Lower lobe of right lung (tissue), 2 donors: ENCODE measurements around the gene ZBTB21. TPM values are rescaled to one million over a fixed set of nuclear protein-coding genes. Genes with fewer than 3 reads are reported as not detected.

Source experiments
- ATAC-seq, 2 donors: fragments of 200-7000 bp; cut with Tn5 transposase; one replicate each; pipeline ENCODE4 v1.9.1; 2020 to 2022; ENCODE audit warnings: mild to moderate bottlenecking in 2 of 2, moderate library complexity in 2 of 2
- DNase-seq: peaks from one replicate; pipeline ENCODE4 v3.0.0-alpha.2; 2020
- H3K27ac ChIP-seq: fragments of 200-600 bp; one replicate; pipeline ENCODE4 v1.8.0; 2022
- H3K27me3 ChIP-seq: fragments of 200-600 bp; one replicate; pipeline ENCODE4 v1.8.0; 2022; ENCODE audit warnings: low read depth
- H3K36me3 ChIP-seq: fragments of 200-600 bp; one replicate; pipeline ENCODE4 v1.8.0; 2022; ENCODE audit warnings: mild to moderate bottlenecking
- H3K4me1 ChIP-seq: fragments of 200-600 bp; one replicate; pipeline ENCODE4 v1.8.0; 2022
- H3K4me3 ChIP-seq: fragments of 200-600 bp; one replicate; pipeline ENCODE4 v1.8.0; 2022; ENCODE audit warnings: mild to moderate bottlenecking
- H3K9me3 ChIP-seq: fragments of 200-600 bp; one replicate; pipeline ENCODE4 v1.8.0; 2022
- CTCF ChIP-seq: fragments of 200-600 bp; IDR thresholded peaks from one replicate; pipeline ENCODE4 v1.8.0; 2022; ENCODE audit warnings: antibody characterized with exemption, mild to moderate bottlenecking
- intact Hi-C: fragments of 100-400 bp; cut with DNase I; formaldehyde crosslinking; loops from one replicate; pipeline ENCODE4 v1.11.0; 2022
- total RNA-seq: library from RNA; stranded (reverse); fragmentation: NEBNext Ultra II Directional; extraction: Animal tissue kit (Norgen Biotek cat#: 25700); gene quantifications from one replicate; pipeline ENCODE4 v1.2.1, GENCODE V29; 2021
- donor health status: DM: no; HTN: yes; CAD: no; lungs with severe emphysema.

Gene ZBTB21
- total RNA-seq, 1 donor from 2014 or later: 15.6 TPM

GRCh38 chr21:42019101-42019605 lies 9.0 kb upstream of the ZBTB21 start:
- Histone ChIP-seq H3K27ac (no peak overlapping the region), H3K4me3 (no peak overlapping the region), H3K36me3 (no peaks in the 10 kb centered on the region), H3K4me1 (no peaks in the 10 kb centered on the region), H3K27me3 (no peaks in the 10 kb centered on the region), H3K9me3 (no peaks in the 10 kb centered on the region)
- ATAC-seq (peak in 1 of 2 donors; percentile 20), DNase-seq (no peak)
- intact Hi-C loops: no loop called here
- TF ChIP-seq CTCF: no peak

GRCh38 chr21:42017022-42017421 lies 6.9 kb upstream of the ZBTB21 start:
- intact Hi-C loops: no loop called here
- no peaks in the 10 kb centered on the region for H3K27me3 ChIP-seq
- H3K4me3 ChIP-seq: no peak overlapping the region
- H3K4me1 ChIP-seq: no peaks in the 10 kb centered on the region
- no peaks in the 10 kb centered on the region for H3K9me3 ChIP-seq
- no peak for ATAC-seq
- no peaks in the 10 kb centered on the region for H3K36me3 ChIP-seq
- no peak for DNase-seq
- no peak for TF ChIP-seq CTCF
- no peak overlapping the region for H3K27ac ChIP-seq

GRCh38 chr21:42016364-42016985 lies 6.3 kb upstream of the ZBTB21 start:
- H3K4me3 ChIP-seq: no peak overlapping the region
- TF ChIP-seq CTCF: no peak
- ATAC-seq (no peak), DNase-seq (no peak)
- H3K36me3 ChIP-seq: no peaks in the 10 kb centered on the region
- no peaks in the 10 kb centered on the region for H3K9me3 ChIP-seq
- no peaks in the 10 kb centered on the region for H3K4me1 ChIP-seq
- intact Hi-C loops: no loop called here
- no peaks in the 10 kb centered on the region for H3K27me3 ChIP-seq
- H3K27ac ChIP-seq: no peak overlapping the region

- Histone ChIP-seq H3K4me3 (no peak overlapping the region), H3K27me3 (no peaks in the 10 kb centered on the region), H3K4me1 (peaks cover 7% of the 10 kb centered on the region), H3K27ac (no peak overlapping the region), H3K9me3 (no peaks in the 10 kb centered on the region), H3K36me3 (no peaks in the 10 kb centered on the region)
- TF ChIP-seq CTCF: no peak
- intact Hi-C loops: no loop called here
- ATAC-seq: no peak
- no peak for DNase-seq
Observed at GRCh38 chr21:42013931-42014330, 3.8 kb upstream of the ZBTB21 start.

- Histone ChIP-seq H3K27me3 (no peaks in the 10 kb centered on the region), H3K4me1 (peaks cover 12% of the 10 kb centered on the region), H3K27ac (no peak overlapping the region), H3K36me3 (no peaks in the 10 kb centered on the region), H3K4me3 (no peak overlapping the region), H3K9me3 (no peaks in the 10 kb centered on the region)
- ATAC-seq (no peak), DNase-seq (no peak)
- TF ChIP-seq CTCF: no peak
- intact Hi-C loops: no loop called here
Observed at GRCh38 chr21:42013376-42013775, 3.2 kb upstream of the ZBTB21 start.
